Tibial artery (tissue), 4 donors: ENCODE data around the gene CDC5L.

Experiments used
- DNase-seq, 2 donors: peaks; one replicate each; pipeline ENCODE4 v3.0.0-alpha.2; 2019
- H3K27ac ChIP-seq, 2 donors: fragments of 200-600 bp; sonication (generic) in 1 of 2; 1 replicate in 1 of 2; 2 replicates in 1 of 2; pipeline ENCODE4 v1.5.1; 2018 to 2019; ENCODE audit warnings: mild to moderate bottlenecking in 1 of 2
- H3K27me3 ChIP-seq, 2 donors: fragments of 200-600 bp; sonication (generic) in 1 of 2; one replicate each; pipeline versions ENCODE4 v1.5.1 to v1.6.0; 2016 to 2019
- H3K36me3 ChIP-seq, 3 donors: fragments of 200-600 bp; sonication (generic) in 2 of 3; one replicate each; pipeline ENCODE4 v1.5.1; 2016 to 2019; ENCODE audit warnings: mild to moderate bottlenecking in 2 of 3
- H3K4me1 ChIP-seq, 4 donors: fragments of 200-600 bp; sonication (generic) in 2 of 4; 1 replicate in 3 of 4; 2 replicates in 1 of 4; pipeline ENCODE4 v1.5.1; 2016 to 2019
- H3K4me3 ChIP-seq, 2 donors: fragments of 200-600 bp; sonication (generic) in 1 of 2; 1 replicate in 1 of 2; 2 replicates in 1 of 2; pipeline ENCODE4 v1.5.1; 2018 to 2019; ENCODE audit warnings: mild to moderate bottlenecking in 2 of 2
- H3K9me3 ChIP-seq, 3 donors: fragments of 200-600 bp; sonication (generic) in 1 of 3; one replicate each; pipeline ENCODE4 v1.5.1; 2016 to 2019
- intact Hi-C: fragments of 100-400 bp; cut with DNase I; formaldehyde crosslinking; loops from one replicate; pipeline ENCODE4 v1.15.0; 2023; ENCODE audit warnings: low total_unique reads
- TF ChIP-seq, protein P1 (sequence below), 2 experiments: fragments of 200-600 bp in 1 of 2; fragments of 450-650 bp in 1 of 2; IDR thresholded peaks; one replicate each; pipeline ENCODE4 v1.5.1; 2017 to 2019; ENCODE audit warnings: antibody characterized with exemption in 2 of 2, mild to moderate bottlenecking in 1 of 2, moderate library complexity in 1 of 2

The CDC5L gene

DNA sequence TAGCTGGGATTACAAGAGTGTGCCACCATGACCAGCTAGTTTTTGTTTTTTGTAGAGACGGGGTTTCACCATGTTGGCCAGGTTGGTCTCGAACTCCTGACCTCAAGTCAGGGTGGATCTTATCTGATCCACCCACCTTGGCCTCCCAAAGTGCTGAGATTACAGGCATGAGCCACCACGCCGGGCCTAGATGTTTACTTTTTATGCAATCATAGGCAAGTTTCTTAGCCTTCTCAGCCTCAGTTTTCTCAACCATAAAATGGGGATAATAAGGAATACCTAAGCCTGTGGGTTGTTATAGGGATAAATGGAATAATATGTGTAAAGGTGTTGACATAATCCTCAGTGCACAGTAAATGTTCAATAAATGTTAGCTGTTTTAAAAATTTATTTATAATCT, 35.2 kb upstream of the CDC5L start:
- TF ChIP-seq, protein P1, sequence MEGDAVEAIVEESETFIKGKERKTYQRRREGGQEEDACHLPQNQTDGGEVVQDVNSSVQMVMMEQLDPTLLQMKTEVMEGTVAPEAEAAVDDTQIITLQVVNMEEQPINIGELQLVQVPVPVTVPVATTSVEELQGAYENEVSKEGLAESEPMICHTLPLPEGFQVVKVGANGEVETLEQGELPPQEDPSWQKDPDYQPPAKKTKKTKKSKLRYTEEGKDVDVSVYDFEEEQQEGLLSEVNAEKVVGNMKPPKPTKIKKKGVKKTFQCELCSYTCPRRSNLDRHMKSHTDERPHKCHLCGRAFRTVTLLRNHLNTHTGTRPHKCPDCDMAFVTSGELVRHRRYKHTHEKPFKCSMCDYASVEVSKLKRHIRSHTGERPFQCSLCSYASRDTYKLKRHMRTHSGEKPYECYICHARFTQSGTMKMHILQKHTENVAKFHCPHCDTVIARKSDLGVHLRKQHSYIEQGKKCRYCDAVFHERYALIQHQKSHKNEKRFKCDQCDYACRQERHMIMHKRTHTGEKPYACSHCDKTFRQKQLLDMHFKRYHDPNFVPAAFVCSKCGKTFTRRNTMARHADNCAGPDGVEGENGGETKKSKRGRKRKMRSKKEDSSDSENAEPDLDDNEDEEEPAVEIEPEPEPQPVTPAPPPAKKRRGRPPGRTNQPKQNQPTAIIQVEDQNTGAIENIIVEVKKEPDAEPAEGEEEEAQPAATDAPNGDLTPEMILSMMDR (IDR thresholded peaks at IDR 0.05), result no peak
- intact Hi-C loops, result no loop called here
- Histone ChIP-seq H3K9me3 (peaks cover 0 to 5% (median 0%) of the 10 kb centered on the region in 3 donors), H3K4me1 (no peaks in the 10 kb centered on the region), H3K27me3 (peaks cover 0 to under 1% of the 10 kb centered on the region in 2 donors), H3K36me3 (no peaks in the 10 kb centered on the region), H3K27ac (no peak overlapping the region), H3K4me3 (no peak overlapping the region)
- DNase-seq, result no peak

DNA sequence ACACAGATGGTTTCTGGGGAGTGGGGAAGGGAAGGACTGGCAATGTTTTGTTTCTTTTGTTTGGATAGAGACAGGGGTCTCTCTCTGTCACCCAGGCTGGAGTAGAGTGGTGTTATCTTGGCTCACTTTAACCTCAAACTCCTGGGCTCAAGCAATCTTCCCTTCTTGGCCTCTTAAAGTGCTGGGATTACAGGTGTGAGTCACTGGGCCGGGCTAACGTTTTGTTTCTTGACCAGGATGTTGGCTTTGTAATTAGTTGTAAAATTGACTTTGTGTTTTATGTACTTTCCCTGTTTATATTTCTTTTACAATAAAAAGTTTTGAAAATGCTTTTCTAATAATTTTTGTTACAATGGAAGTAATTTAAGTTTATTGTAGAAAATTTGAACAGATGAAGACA, 34.2 kb upstream of the CDC5L start:
- H3K4me3 ChIP-seq, result no peak overlapping the region

DNA sequence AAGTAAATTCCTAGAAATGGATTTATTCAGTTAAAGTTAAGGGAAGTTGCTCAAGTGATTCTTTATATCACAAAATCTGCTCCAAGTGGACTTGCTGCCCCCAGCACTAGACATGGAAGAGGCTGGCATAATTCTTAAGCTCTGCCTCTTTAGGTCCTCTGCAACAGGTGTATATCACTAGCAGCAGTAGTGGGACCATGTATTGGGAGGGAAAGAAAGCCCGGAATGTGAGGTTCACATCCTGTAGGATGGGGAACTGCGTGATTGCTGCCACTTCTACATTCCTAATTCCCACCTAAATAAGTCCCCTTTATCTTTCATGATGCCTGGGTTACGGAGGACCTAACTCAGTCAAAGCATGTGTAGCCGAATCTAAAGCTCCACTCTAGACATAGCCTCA, 31.9 kb upstream of the CDC5L start:
- Histone ChIP-seq H3K27me3 (no peaks in the 10 kb centered on the region), H3K36me3 (no peaks in the 10 kb centered on the region), H3K27ac (no peak overlapping the region), H3K9me3 (peaks cover 0 to 5% (median 0%) of the 10 kb centered on the region in 3 donors), H3K4me3 (no peak overlapping the region), H3K4me1 (no peaks in the 10 kb centered on the region)
- TF ChIP-seq, protein P1 (IDR thresholded peaks at IDR 0.05), result no peak
- DNase-seq, result no peak
- intact Hi-C loops, result no loop called here

More for the DNA sequence above, 34.2 kb upstream of the CDC5L start:
- TF ChIP-seq, protein P1 (IDR thresholded peaks at IDR 0.05), result no peak
- no peak overlapping the region for H3K27ac ChIP-seq
- DNase-seq, result no peak
- peaks cover 0 to 5% (median 0%) of the 10 kb centered on the region in 3 donors for H3K9me3 ChIP-seq
- H3K36me3 ChIP-seq, result no peaks in the 10 kb centered on the region
- intact Hi-C loops, result no loop called here
- no peaks in the 10 kb centered on the region for H3K4me1 ChIP-seq
- H3K27me3 ChIP-seq, result no peaks in the 10 kb centered on the region

DNA sequence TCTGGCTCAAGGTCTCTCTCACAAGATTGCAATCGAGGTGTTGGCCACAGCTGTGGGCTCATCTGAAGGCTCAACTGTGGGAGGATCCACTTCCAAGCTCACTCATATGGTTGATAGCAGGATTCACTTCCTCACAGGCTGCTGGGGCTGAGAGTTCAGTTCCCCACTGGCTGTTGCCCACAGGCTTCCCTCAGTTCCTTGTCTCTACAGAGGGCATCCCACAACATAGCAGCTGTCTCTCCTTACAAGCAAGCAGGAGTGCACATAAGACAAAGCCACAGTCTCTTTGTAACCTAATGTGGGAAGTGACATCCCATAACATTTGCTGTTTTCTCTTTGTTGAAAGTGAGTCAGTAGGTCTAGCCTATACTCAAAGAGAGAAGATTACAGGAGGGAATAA, 31.0 kb upstream of the CDC5L start:
- peaks cover 0 to 5% (median 0%) of the 10 kb centered on the region in 3 donors for H3K9me3 ChIP-seq
- no peak overlapping the region for H3K4me3 ChIP-seq
- no peaks in the 10 kb centered on the region for H3K36me3 ChIP-seq
- intact Hi-C loops, result no loop called here
- TF ChIP-seq, protein P1 (IDR thresholded peaks at IDR 0.05), result no peak
- no peak for DNase-seq
- no peaks in the 10 kb centered on the region for H3K4me1 ChIP-seq
- H3K27me3 ChIP-seq, result peaks cover 0 to 5% of the 10 kb centered on the region in 2 donors
- H3K27ac ChIP-seq, result no peak overlapping the region

DNA sequence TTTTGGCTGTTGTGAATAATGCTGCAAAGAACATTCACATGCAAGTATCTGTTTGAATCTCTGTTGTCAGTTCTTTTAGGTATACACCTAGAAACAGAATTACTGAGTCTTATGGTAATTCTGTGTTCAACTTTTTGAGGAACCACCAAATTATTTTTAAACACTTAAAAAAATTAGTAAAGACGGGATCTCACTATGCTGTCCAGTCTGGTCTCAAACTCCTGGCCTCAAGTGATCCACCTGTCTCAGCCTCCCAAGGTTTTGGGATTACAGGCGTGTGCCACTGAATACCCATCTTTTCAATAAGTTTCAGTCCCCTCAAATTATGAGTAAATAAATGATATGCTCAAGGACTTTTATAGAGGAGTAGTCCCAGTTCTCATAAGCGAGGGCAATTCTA, 27.5 kb upstream of the CDC5L start:
- TF ChIP-seq, protein P1 (IDR thresholded peaks at IDR 0.05), result no peak
- H3K36me3 ChIP-seq, result no peaks in the 10 kb centered on the region
- H3K4me1 ChIP-seq, result no peaks in the 10 kb centered on the region
- intact Hi-C loops, result no loop called here
- peaks cover 0 to 5% (median 0%) of the 10 kb centered on the region in 3 donors for H3K9me3 ChIP-seq
- H3K27me3 ChIP-seq, result peaks cover 0 to 5% of the 10 kb centered on the region in 2 donors
- no peak overlapping the region for H3K4me3 ChIP-seq
- H3K27ac ChIP-seq, result no peak overlapping the region
- no peak for DNase-seq

DNA sequence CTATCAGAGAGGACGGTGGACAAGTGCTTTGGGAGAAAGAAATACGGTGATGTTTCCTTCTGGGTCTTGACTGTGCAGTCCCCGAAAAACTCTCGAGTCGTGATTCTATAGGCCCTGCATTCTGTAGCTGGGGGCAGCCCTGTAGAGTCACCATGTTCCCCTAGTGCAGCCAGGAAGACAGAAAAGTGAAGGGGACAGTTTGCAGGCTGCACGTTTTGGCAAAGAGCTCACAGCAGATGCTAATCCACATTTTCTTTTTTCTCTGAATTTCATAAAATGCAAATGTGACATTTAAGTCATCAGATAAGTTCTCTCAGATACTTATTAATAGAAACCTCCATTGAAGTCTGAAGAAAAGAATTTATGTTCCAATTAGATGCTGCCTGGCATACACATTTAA, 25.6 kb upstream of the CDC5L start:
- TF ChIP-seq, protein P1 (IDR thresholded peaks at IDR 0.05), result no peak
- peaks cover 0 to 5% of the 10 kb centered on the region in 2 donors for H3K27me3 ChIP-seq
- H3K27ac ChIP-seq, result no peak overlapping the region
- H3K4me1 ChIP-seq, result no peaks in the 10 kb centered on the region
- no peaks in the 10 kb centered on the region for H3K9me3 ChIP-seq
- DNase-seq, result no peak
- H3K4me3 ChIP-seq, result no peak overlapping the region
- no peaks in the 10 kb centered on the region for H3K36me3 ChIP-seq
- intact Hi-C loops, result no loop called here
